Loucy (cell line): Measurements from ENCODE around the gene TGM2.

ENCODE experiments used
- H2AFZ ChIP-seq: fragments of 200-600 bp; sonication (generic); 2 replicates; pipeline ENCODE4 v1.6.0; 2016; ENCODE audit warnings: antibody characterized with exemption, mild to moderate bottlenecking, low read length, moderate library complexity
- H3F3A ChIP-seq: fragments of 200-600 bp; 2 replicates; pipeline ENCODE4 v1.6.0; 2016; ENCODE audit warnings: antibody characterized with exemption, low read depth, mild to moderate bottlenecking
- H3K27me3 ChIP-seq: fragments of 200-600 bp; sonication (generic); 2 replicates; pipeline ENCODE4 v1.6.1; 2014; ENCODE audit warnings: low read length, mild to moderate bottlenecking; ENCODE audit not compliant: insufficient read depth, poor library complexity, severe bottlenecking
- H3K36me3 ChIP-seq: fragments of 200-600 bp; sonication (generic); 2 replicates; pipeline ENCODE4 v1.6.1; 2016; ENCODE audit warnings: low read length; ENCODE audit not compliant: insufficient read depth
- H3K4me1 ChIP-seq: fragments of 200-600 bp; sonication (generic); 2 replicates; pipeline ENCODE4 v1.5.1; 2014; ENCODE audit warnings: low read length, mild to moderate bottlenecking; ENCODE audit not compliant: insufficient read depth, poor library complexity, severe bottlenecking
- H3K4me2 ChIP-seq: fragments of 200-600 bp; sonication (generic); 2 replicates; pipeline ENCODE4 v1.6.0; 2014; ENCODE audit warnings: antibody characterized with exemption, low read length, low read depth, mild to moderate bottlenecking; ENCODE audit not compliant: poor library complexity, severe bottlenecking
- H3K4me3 ChIP-seq: fragments of 200-600 bp; sonication (generic); 2 replicates; pipeline ENCODE4 v1.5.1; 2014; ENCODE audit warnings: low read length, mild to moderate bottlenecking, mixed read lengths; ENCODE audit not compliant: poor library complexity, severe bottlenecking
- H3K79me2 ChIP-seq: fragments of 200-600 bp; sonication (generic); 2 replicates; pipeline ENCODE4 v1.6.1; 2014; ENCODE audit warnings: low read length; ENCODE audit not compliant: insufficient read depth
- H3K9ac ChIP-seq: fragments of 200-600 bp; sonication (generic); 2 replicates; pipeline ENCODE4 v1.6.0; 2014; ENCODE audit warnings: mild to moderate bottlenecking, low read depth, low read length, moderate library complexity; ENCODE audit not compliant: poor library complexity, severe bottlenecking
- H3K9me2 ChIP-seq: fragments of 200-600 bp; sonication (generic); replicated peaks from 2 replicates; pipeline ENCODE4 v1.6.1; 2016; ENCODE audit warnings: low read depth, low read length, mixed read lengths
- H3K9me3 ChIP-seq: fragments of 200-600 bp; sonication (generic); 2 replicates; pipeline ENCODE4 v1.6.1; 2014; ENCODE audit warnings: mild to moderate bottlenecking, antibody characterized with exemption, low read length, low read depth; ENCODE audit not compliant: insufficient read depth
- H4K20me1 ChIP-seq: fragments of 200-600 bp; sonication (generic); 2 replicates; pipeline ENCODE4 v1.6.0; 2014; ENCODE audit warnings: antibody characterized with exemption, low read length, mild to moderate bottlenecking; ENCODE audit not compliant: insufficient read depth, poor library complexity, severe bottlenecking
- CTCF ChIP-seq: fragments of 200-600 bp; sonication (generic); conservative IDR thresholded peaks from 2 replicates; pipeline ENCODE4 v1.5.1; 2014; ENCODE audit warnings: mild to moderate bottlenecking, antibody characterized with exemption, low read length
- EZH2phosphoT487 ChIP-seq: fragments of 200-600 bp; IDR thresholded peaks from 2 replicates; pipeline ENCODE4 v1.6.1; 2018; ENCODE audit warnings: antibody characterized with exemption, mild to moderate bottlenecking, moderate library complexity, borderline replicate concordance

The TGM2 gene

GRCh38 chr20:38113401-38114325, 51.4 kb downstream of the TGM2 start:
- Histone ChIP-seq H2AFZ (no peak overlapping the region), H3K9me2 (no peaks in the 10 kb centered on the region), H3K4me1 (peaks cover 6% of the 10 kb centered on the region), H3K4me2 (peak overlapping the region; percentile 43), H3F3A (no peaks in the 10 kb centered on the region), H3K79me2 (no peaks in the 10 kb centered on the region), H3K9ac (no peak overlapping the region), H3K27me3 (no peaks in the 10 kb centered on the region), H4K20me1 (no peaks in the 10 kb centered on the region), H3K9me3 (no peaks in the 10 kb centered on the region), H3K4me3 (no peak overlapping the region), H3K36me3 (no peaks in the 10 kb centered on the region)
- no peak for TF ChIP-seq EZH2phosphoT487
- peak; percentile 78 for TF ChIP-seq CTCF

- TF ChIP-seq CTCF, result no peak
- TF ChIP-seq EZH2phosphoT487, result no peak
- Histone ChIP-seq H3K36me3 (no peaks in the 10 kb centered on the region), H3K79me2 (no peaks in the 10 kb centered on the region), H4K20me1 (no peaks in the 10 kb centered on the region), H2AFZ (no peak overlapping the region), H3K9ac (no peak overlapping the region), H3F3A (no peaks in the 10 kb centered on the region), H3K9me2 (no peaks in the 10 kb centered on the region), H3K4me3 (no peak overlapping the region), H3K4me1 (peaks cover 6% of the 10 kb centered on the region), H3K9me3 (no peaks in the 10 kb centered on the region), H3K4me2 (no peak overlapping the region), H3K27me3 (no peaks in the 10 kb centered on the region)
These were observed 52.2 kb downstream of the TGM2 start for GRCh38 chr20:38112930-38113294.

GRCh38 chr20:38112261-38112929, 52.7 kb downstream of the TGM2 start:
- no peaks in the 10 kb centered on the region for H3K79me2 ChIP-seq
- H3K4me3 ChIP-seq, result no peak overlapping the region
- no peaks in the 10 kb centered on the region for H3F3A ChIP-seq
- no peaks in the 10 kb centered on the region for H3K9me3 ChIP-seq
- H3K4me1 ChIP-seq, result peaks cover 6% of the 10 kb centered on the region
- H2AFZ ChIP-seq, result no peak overlapping the region
- H3K27me3 ChIP-seq, result no peaks in the 10 kb centered on the region
- TF ChIP-seq CTCF, result no peak
- TF ChIP-seq EZH2phosphoT487, result no peak
- no peaks in the 10 kb centered on the region for H3K36me3 ChIP-seq
- no peaks in the 10 kb centered on the region for H3K9me2 ChIP-seq
- no peaks in the 10 kb centered on the region for H4K20me1 ChIP-seq
- no peak overlapping the region for H3K4me2 ChIP-seq
- H3K9ac ChIP-seq, result no peak overlapping the region
